ENCODE data around the gene EREG.

EREG gene

DNA sequence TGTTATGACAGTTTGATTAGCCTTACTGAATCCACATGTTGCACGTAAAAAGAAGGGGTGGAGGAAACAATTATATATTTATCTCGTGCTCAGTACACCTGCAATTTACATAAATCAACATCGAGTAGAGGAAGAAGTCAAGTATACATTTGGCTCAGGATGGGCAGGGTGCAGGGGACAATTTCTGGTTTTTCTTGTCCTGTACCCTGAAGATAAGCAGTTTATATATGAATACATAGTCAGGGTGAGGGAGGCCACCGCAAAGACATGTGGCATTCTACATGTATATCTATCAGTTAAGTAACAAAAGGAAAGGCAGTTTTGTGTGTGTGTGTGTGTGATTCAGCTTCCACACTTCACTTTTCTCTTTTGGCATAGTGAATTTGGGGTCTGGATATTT is 11.1 kb upstream of the EREG start:
- no peak for DNase-seq

DNA sequence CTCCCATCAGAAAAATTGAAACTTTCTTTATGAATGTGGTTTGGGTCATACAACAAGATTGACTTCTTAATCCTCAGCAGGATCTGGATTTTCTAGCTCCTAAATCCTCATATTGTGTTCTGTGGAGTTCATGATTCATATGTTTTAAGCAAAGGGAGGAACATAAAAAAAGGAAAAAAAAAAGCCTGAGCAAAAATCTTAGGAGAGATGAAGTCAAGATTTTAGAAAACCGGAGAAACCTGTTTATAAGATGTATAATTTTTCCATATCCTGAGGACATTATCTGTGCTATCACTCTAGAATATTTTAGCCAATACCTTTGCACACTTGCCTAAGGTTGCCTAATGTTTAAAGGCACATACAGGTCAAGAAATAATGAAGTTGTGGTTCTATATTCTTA is 7.0 kb upstream of the EREG start:
- DNase-seq, result no peak

DNA sequence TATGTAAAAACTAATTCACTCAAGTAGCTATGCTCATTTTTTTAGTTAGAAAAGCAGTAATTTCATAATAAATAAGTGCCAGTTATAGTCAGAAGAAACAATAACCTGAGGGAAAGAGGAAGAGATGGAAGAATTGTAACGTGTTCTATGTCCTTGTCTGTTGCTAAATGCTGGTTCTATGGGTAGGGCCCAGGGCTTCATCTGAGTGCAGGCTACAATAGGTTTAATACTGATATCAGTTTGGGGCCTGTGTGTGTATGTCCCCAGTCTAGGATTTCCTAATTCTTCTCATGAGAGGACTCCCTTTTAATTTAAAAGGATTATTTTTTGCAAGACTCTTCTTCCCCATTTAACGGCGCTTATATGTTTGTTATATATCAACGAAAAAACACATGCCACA is 3.3 kb upstream of the EREG start:
- DNase-seq, result no peak

DNA sequence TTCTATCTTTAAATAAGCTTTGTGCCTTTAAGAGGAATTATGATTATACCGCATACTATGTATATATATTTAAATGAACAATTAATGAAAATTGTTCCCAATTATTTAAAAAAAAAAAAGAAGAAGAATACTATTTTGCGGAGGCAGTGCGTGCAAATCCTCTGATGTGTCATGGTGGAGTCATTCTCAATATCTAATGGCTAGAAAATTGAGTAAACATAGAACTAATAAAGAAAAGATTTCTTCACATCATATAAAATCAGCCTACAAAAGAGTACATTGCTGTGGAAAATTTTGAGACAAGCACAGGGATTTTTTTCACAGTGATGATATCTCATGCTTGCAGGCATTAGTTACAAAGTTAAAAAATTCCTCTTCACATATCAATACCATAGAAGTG is 2.6 kb upstream of the EREG start:
- DNase-seq, result no peak

DNA sequence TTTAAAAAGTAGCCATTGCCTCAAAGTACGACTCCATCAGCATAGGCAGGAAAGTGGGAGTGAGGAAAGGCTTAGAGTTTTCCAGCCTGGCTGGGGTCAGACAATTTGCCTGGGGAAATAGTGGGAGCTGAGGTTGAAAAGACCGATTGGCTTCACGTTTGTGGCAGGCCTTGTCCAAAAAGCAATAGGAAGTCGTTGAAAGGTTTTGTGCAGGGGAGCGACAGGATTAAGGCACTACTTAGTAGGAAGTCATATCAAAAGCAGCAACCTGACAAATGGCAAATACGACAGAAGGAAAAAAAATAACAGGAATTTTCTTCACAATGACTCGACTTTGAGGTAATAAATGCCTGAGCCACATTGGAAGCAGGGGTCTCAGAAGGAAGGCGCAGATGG is 691 bp upstream of the EREG start:
- DNase-seq, result no peak

DNA sequence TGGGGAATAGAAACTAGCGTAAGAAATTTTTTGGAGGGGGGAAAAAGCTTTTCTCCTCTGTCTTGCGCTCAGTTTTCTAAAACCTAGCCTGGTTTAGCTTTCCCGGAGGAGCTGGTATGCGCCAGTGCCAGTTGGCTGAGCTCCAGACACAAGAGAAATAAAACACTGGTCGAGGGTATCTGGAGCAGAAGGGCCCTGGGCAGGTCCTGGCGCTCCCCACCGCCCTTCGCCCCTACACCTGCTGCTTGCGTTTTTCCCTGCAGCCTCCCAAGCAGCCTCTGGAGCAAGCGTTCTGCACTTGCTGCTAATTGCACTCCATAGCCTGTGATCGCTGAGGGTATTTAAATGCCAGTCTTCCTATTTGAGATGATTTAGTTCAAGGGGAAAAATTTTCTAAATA is 816 bp downstream of the EREG start:
- no peak for DNase-seq

DNA sequence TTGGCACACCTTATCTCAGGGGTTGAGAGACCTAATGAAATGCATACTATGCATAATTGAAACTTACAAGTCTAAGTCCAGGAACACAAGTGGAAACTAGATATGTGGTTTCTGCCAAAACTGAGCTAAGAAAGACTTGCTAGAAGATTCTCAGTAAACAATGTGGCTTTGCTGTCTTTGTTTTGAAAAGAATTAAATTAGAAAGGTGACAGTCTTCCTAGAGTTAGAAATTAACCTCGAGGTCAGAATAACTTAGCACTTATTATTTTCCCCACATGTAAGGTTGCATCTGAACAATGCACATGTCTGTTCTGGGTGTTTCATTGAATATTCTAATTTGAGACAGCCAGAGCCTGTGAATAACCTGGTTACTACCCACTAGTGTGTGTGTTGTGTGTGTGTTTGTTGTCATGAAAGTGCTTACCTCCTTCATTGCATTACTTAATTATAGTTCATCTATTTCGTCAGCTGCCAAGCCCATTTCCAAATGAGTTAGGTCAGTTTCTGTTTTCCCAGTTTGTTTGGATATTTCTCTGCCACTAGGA is 1.5 kb downstream of the EREG start:
- DNase-seq, result no peak

DNA sequence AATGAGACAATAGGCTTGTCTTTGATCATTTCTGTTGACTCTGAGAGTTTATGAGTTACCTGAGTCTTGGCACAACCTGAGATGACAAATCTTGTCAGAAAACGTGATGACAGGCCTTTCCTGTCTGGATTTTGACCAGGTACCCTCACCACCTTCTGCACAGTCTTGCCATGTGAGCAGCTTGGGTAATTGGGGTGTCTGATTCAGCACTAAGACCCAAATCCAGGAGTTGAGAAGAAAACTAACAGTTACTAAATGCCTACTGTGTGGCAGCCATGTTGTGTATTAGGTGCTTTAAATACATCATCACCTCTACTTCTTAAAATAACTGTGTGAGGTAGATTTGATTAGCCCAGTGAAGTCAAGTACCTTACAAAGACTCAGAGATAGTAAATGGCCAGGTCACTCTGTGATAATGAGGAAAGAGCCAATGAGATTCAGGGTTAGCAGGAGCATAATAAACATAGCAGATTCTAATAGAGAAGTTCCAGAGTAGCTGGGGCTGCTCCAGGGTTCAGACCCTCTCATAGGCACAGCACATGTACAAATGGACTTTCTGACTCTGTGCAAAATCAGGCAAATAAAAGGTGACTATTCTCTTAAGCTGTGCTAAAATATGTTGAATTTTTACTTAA is 2.8 kb downstream of the EREG start:
- DNase-seq, result no peak

DNA sequence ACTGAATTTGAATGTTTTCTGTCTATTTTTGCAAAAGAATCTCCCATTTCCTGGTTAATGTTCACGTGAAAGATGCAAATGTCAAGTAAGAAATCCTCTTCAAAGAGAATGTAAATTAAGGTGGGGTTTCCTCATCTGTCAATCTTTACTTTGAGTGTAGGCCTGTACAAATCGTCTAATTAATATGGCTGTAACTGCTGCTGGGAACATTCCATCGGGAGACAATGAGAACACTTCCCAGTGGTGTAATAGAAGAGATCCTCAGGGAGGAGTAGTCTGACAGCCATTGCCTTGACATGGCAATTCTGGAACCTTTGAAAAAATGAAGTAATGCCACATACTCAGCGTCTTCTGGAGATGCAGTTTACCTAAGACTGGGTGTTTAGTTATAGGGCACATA is 3.7 kb downstream of the EREG start:
- no peak for DNase-seq

DNA sequence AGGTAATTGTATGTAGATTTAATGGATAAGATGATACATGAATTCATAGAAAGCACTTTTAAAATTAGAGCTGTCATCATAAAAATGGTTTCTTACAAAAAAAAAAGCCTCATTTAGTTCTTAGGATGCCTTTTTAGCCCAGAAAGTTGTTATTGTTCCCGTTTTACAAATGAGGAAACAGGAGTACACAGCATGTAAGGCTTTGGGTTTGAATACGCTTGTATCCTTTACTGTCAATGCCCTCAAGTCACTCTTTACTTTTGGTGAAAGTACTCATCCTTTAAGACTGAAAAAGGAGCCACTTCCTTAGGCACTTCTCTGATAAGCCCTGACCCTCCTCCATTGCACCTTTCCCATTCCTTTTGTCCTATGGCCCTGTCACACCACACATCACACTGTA is 4.9 kb downstream of the EREG start:
- no peak for DNase-seq

DNA sequence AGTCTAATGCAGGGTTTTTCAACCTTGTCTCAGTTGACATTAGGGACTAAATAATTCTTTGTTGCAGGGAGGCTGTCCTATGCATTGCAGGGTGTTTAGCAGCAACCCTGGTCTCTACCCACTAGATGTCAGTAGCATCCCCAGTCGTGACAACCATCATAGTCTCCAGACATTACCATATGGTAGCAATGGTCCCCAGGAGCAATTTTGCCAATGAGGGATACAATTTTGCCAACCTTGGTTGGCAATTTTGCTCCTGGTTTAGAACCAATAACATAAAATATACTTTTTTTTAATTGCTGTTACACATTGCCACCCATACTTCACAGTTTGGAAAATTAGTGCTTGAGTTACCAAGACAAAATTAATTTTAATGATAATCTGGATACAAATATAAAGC is 6.0 kb downstream of the EREG start:
- DNase-seq, result peak; percentile 7 to 11

DNA sequence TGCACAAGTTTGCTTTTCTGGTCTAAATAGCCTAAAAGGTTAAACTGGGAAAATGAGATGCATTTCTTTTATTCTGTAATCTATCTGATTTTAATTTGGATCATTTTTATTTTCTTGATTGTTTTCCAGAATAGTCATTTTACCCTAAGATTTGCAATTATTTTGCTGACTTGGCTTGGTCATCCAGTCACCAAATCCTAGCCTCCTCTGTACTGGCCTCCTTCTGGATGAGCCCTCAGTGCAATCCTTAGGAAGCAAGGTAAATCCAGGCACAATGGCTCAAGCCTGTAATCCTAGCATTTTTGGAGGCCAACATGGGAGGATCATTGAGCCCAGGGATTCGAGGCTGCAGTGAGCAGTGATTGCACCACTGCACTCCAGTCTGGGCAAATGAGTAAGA is 9.2 kb downstream of the EREG start:
- no peak for DNase-seq

DNA sequence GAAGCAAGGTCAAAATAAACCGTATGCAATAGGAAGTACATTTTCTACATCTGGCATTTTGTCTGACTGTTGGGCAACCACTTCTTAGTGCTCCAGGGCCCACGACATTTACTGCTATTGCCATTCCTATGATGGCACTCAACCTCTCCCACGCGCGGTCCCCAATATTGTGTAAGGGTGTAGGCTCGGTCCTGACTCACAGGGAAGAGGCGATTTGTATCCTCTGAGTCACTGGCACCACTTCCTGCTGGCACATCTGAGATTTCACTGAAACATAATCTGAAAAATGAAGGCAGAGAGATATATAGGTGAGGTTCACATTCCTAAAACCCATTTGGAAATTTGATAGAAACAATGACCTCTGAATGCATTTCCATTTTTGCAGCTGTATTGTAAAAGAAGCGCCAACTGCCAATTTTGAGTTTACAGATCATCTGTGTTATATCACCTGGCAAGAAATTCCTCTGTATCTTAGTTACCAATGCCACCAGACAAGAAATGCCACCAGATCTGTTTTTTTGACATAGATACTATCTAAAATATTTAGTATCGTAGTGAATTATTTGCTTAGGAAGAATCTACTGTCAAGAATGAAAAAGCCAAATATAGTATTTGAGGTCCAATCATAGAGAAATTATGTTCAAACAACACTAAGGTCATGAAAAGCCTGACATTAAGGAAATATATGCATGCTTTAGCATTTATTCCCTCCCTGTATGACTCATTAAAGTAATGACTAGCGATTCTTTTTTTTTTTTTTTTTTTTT is 9.8 kb downstream of the EREG start:
- DNase-seq, result peak in 1 of 2 donors; percentile 4

DNA sequence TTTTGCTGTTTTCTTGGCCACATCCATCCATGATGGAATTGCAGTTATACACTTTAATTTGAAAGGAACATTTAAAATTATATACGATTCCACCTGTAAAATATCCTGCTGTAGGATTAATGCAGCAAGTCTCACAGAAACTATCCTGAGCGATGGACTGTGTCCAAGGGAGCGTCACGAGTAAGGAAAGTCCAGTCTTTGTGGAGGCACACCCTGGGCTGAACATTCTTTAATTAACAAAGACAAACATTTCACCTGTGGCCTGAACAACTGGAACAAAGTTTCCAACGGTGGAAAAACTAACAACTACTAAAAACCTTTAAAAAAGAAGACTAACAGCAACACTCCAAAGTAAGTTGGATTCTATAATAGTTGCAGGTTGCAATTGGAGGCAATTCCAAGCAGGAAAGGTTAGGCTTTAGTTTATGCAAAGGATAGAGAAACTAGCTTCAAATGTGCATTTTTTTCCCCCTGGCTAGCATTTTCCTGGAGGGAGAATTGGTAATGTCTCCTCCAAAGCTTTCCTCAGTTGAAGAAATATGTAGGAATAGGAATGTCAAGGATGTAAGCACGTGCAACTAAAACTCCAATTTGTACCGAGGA is 11.0 kb downstream of the EREG start:
- no peak for DNase-seq

DNA sequence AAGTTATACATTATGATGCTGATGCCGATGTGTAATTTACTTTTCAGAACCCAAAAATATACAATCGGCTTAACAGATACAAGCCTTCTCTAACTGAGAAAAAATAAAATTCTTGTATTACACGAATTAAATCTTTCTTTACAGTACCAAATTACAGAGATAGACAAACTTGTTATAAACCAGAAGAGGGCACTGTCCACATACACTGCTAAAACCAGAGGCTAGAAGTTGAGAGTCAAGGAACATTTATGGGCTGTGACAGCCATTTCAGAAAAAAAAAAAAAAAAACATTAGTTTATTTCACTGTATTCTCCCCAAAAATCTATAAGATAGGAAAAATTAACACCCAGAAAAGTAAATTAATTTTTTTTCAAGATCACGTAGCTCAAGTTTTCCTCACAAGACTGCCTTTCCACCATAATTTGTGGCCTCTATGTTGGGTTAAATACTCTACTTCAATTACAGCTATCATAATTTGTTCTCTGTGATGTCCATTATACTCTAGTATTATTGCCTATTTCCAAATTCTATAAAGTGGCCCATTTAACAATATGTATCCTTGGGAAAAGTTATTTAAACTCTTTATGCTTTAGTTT is 12.0 kb downstream of the EREG start:
- DNase-seq, result no peak

DNA sequence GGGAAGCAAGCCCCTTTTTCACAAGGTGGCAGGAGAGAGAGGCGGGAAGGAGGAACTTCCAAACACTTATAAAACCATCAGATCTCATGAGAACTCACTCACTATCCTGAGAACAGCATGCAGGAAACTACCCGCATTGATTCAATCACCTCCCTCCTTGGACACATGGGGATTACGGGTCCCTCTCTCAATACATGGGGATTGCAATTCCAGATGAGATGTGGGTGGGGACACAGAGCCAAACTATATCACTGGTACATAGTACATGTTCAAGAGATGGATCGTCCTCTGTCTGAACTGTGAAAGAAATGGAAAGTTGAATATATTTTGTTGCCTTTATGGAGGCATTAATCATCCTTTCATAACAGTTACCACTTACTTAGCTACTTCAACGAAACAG is 12.8 kb downstream of the EREG start:
- DNase-seq, result no peak

DNA sequence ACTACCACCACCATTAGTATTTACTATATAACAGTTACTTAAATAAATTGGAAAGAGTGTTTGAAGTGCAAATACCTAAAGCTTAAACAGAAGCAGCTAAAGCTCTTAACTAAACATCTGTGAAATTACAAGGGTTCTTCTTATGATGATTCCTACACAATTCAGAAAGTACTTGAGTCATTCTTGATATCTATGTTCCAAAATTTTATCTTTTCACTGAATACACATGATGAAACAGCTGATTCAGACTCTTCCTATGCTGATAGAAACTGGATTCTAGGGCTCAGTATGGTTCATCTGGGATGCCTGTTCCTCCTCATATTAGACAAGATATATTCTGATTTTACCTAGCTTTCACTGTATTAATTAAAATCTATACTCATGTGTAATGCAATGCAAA is 13.6 kb downstream of the EREG start:
- no peak for DNase-seq

DNA sequence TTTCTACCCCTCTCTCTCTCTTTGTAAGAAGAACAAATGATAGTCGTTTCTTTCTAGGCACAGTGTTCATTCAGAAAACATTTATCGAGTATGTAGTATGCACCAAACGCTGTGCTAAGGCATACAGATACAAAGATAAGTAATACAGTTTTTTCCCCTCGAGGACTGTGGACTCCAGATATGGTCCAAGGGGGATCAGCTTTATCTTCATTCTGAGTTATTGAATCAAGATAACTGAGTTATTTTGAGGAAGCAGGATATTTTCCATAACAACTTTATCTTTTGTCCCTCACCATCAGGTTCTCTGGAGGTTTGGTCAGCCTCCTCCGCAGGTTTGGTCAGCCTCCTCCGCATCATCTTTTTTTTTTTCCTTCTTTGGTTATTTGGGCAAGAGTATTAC is 15.0 kb downstream of the EREG start:
- no peak for DNase-seq

DNA sequence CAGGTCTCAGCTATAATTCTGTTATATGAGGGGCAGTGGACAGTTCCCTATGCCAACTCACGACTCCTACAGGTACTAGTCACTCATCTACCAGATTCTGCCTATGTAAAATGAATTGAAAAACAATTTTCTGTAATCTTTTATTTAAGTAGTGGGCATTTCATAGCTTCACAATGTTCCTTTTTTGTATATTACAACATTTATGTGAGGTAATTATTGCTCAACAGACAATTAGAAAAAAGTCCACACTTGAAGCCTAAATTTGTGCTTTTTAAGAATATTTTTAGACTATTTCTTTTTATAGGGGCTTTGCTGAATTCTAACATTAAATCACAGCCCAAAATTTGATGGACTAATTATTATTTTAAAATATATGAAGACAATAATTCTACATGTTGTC is 20.4 kb downstream of the EREG start:
- DNase-seq, result no peak

DNA sequence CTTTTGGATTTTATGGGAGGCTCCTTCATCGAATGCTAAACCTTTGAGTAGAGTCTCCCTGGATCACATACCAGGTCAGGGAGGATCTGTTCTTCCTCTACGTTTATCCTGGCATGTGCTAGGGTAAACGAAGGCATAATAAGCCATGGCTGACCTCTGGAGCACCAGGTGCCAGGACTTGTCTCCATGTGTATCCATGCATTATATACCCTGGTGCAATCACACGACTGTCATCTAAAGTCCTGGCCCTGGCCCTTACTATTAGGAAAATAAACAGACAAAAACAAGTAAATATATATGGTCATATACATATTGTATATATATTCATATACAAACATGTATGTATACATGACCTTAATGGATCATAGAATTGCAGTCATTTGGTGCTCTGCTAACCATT is 21.2 kb downstream of the EREG start:
- no peak for DNase-seq

DNA sequence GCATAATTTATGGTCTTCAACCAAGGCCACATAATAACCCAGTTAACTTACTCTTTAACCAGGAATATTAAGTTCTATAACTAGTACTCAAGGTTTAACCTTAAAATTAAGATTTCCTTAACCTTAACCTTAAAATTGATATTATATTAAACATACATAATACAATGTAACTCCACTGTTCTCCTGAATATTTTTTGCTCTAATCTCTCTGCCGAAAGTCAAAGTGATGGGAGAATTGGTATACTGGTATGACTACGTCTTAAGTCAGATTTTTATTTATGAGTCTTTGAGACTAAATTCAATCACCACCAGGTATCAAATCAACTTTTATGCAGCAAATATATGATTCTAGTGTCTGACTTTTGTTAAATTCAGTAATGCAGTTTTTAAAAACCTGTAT is 22.8 kb downstream of the EREG start:
- no peak for DNase-seq

DNA sequence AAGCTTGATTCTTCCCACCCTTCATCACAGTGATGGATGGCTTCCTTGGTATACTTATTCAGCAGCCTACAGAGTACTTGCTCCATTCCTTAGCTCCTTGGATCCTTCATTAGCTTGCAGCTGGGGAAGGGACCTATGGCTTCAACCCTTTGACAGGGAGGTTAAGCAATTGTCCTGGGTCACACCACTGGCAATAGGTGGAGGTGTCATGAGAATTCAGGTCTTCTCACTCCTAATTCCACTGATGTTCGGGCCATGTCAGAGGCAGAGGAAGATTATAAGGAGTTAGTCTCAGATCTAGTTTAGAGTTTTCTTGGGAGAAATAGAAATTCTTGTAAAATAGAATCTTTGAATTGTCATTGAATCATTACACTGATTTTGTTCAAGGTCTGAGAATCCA is 24.5 kb downstream of the EREG start:
- DNase-seq, result no peak

DNA sequence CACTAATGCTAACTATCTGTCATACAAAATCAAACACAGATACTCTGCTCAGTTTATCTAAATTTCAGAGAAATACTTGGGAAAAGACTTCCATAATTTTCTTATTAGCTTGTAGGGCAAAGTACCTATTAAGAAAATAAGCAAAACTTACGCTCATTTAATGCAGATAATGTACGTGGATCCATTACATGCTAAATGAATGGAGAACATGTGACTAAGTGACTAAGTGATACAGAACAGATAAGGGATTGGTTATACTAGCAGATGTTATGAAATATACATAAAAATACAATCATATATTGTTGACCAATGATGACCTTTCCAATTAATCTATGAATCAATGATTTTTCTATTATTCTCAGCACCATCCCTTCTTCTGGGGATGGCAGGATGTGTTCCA is 25.7 kb downstream of the EREG start:
- DNase-seq, result no peak

DNA sequence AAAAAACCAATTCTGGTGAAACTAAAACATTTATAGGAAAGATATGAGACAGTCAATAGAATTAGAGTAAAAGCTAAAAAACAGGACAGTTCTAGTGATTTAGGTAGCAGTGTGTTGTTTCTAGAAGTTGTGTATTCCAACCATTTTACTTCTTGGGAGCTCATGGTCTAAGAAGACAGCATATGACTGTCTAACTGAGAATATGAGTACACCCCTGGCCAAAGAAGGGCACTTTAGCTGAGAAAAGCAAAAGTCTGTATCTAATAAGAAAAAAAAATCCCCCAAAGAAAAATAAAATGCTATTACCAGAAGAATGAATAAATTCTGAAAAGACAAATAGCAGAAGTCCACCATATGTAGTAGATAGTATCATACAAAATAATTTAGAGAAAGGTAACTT is 26.4 kb downstream of the EREG start:
- no peak for DNase-seq

Data from activated CD4-positive, alpha-beta T cell treated with anti-CD3 and anti-CD28 coated beads for 4 hours (primary cell).